ENCODE results near the gene PCLO. TPM values are rescaled to one million over a fixed set of nuclear protein-coding genes. Genes with fewer than 3 reads are reported as not detected.

The PCLO gene
- total RNA-seq, 1 experiment from 2014 or later = 3.1 TPM

GRCh38 chr7:83118347-83119025, 44.2 kb downstream of the PCLO start:
- no peak overlapping the region for H2AFZ ChIP-seq (ENCODE audit: low read length)
- no peak overlapping the region for H2BK120ac ChIP-seq (ENCODE audit: low read depth, low read length, poor library complexity, severe bottlenecking)
- H3K4me1 ChIP-seq (ENCODE audit: insufficient read depth, low read length) = peaks cover 11% of the 10 kb centered on the region; the same call in 1 of the 2 replicates
- H4K8ac ChIP-seq (replicated peaks; ENCODE audit: insufficient read length, low read depth, low read length) = no peak overlapping the region
- H2BK5ac ChIP-seq (ENCODE audit: insufficient read length, low read length) = no peak overlapping the region
- no peak overlapping the region for H2BK20ac ChIP-seq (ENCODE audit: low read depth, low read length, poor library complexity, severe bottlenecking)
- H2BK15ac ChIP-seq (ENCODE audit: low read depth, low read length) = no peak overlapping the region
- H2AK5ac ChIP-seq (ENCODE audit: insufficient read length, low read length) = no peak overlapping the region
- no peak overlapping the region for H3K4me2 ChIP-seq (ENCODE audit: insufficient read depth, insufficient read length, low read length)
- H3K36me3 Mint-ChIP-seq (ENCODE audit: insufficient read depth in 1 of 3, low read depth in 3 of 3) = peaks cover 11 to 25% (median 18%) of the 10 kb centered on the region in 3 experiments
- H3K9ac ChIP-seq (ENCODE audit: extremely low read depth, insufficient read length, low read length) = no peak overlapping the region
- H3K27ac ChIP-seq (ENCODE audit: insufficient read length, low read depth, low read length) = no peak overlapping the region
- no peaks in the 10 kb centered on the region for H3K9me3 ChIP-seq (ENCODE audit: control insufficient read depth, low read depth, low read length)
- H3K27me3 ChIP-seq (ENCODE audit: insufficient read depth, low read length) = no peaks in the 10 kb centered on the region
- H3K14ac ChIP-seq (ENCODE audit: insufficient read depth, low read length) = no peak overlapping the region
- peaks cover 14 to 19% of the 10 kb centered on the region in 2 experiments for H3K4me1 Mint-ChIP-seq
- H3K18ac ChIP-seq (ENCODE audit: insufficient read length, low read depth, low read length) = no peak overlapping the region
- no peak for TF ChIP-seq CTCF (conservative IDR thresholded peaks at IDR 0.05)
- no peak overlapping the region for H3K4me3 Mint-ChIP-seq
- DNase-seq = no peak
- no peak overlapping the region for H3K4ac ChIP-seq (ENCODE audit: low read depth, low read length)
- no peak overlapping the region for H3T11ph ChIP-seq (ENCODE audit: low read length)
- H4K20me1 ChIP-seq (ENCODE audit: control insufficient read depth, insufficient read depth, insufficient read length) = no peaks in the 10 kb centered on the region
- H4K5ac ChIP-seq (ENCODE audit: insufficient read length, low read depth, low read length) = no peak overlapping the region
- no peaks in the 10 kb centered on the region for H3K79me2 ChIP-seq (ENCODE audit: insufficient read depth, low read length)
- peak overlapping the region; percentile 24 to 94 (median 92); a peak in 5 of 7 replicates for H3K27ac Mint-ChIP-seq
- no CpG with 5 or more reads among the region's 3 CpGs for WGBS (ENCODE audit: extremely low coverage, insufficient read length, low lambda C conversion rate)
- H3K79me1 ChIP-seq (ENCODE audit: insufficient read depth, low read depth, low read length, poor library complexity, severe bottlenecking) = no peaks in the 10 kb centered on the region
- H4K91ac ChIP-seq (ENCODE audit: insufficient read length, low read depth, low read length) = no peak overlapping the region
- H2BK12ac ChIP-seq (ENCODE audit: insufficient read length, low read depth, low read length) = no peak overlapping the region
- H3K23me2 ChIP-seq (ENCODE audit: insufficient read length, low read depth, low read length, poor library complexity, severe bottlenecking) = no peaks in the 10 kb centered on the region
- no peaks in the 10 kb centered on the region for H3K27me3 Mint-ChIP-seq (ENCODE audit: low read depth)
- no peak overlapping the region for H3K56ac ChIP-seq (ENCODE audit: insufficient read length, low read depth, low read length)
- H3K23ac ChIP-seq (ENCODE audit: insufficient read length, low read depth, low read length) = no peak overlapping the region
- peaks cover 21 to 23% of the 10 kb centered on the region in 2 experiments for H3K9me3 Mint-ChIP-seq
